Endothelial cell of umbilical vein (primary cell): ENCODE results near the gene PMVK. TPM values are rescaled to one million over a fixed set of nuclear protein-coding genes. Genes with fewer than 3 reads are reported as not detected.

Experiments used
- BruUV-seq: library from RNA; stranded (reverse); fragments of 400-500 nt; replicated peaks from 2 replicates; lab custom pipeline; 2021; lab: Mats Ljungman, UMichigan
- CTCF ChIA-PET: fragments of 300-600, 350-600 bp; sonication (Branson Sonifier 250); formaldehyde crosslinking; loops from one replicate; lab custom pipeline; 2021; ENCODE audit warnings: antibody characterized with exemption, inconsistent platforms; lab: Charles Lee
- POLR2A ChIA-PET: fragments of 300-600, 350-600 bp; sonication (Branson Sonifier 250); formaldehyde crosslinking; loops from one replicate; lab custom pipeline; 2021; ENCODE audit warnings: antibody characterized with exemption, inconsistent platforms; lab: Charles Lee
- DNase-seq: peaks from one replicate; pipeline ENCODE4 v3.0.0-alpha.2; 2011; ENCODE audit warnings: low read depth, low spot score
- FAIRE-seq: peaks from 2 replicates; lab custom pipeline; 2011; peaks lifted over from hg19 to GRCh38; lab: Jason Lieb, UNC
- H2AFZ ChIP-seq: 2 replicates; pipeline ENCODE4 v1.6.0; 2012; ENCODE audit warnings: low read depth, low read length, control low read depth, inconsistent platforms
- H3K27ac ChIP-seq: 2 replicates; pipeline ENCODE4 v1.5.1; 2011; ENCODE audit warnings: low read depth, mild to moderate bottlenecking, control low read depth, low read length, moderate library complexity; ENCODE audit not compliant: insufficient read depth
- H3K27me3 ChIP-seq, 2 experiments: 2 replicates each; pipeline versions ENCODE4 v1.6.0 to v1.6.1; 2011; ENCODE audit warnings: low read length in 2 of 2, mixed read lengths in 1 of 2; ENCODE audit not compliant: control insufficient read depth in 2 of 2, insufficient read depth in 2 of 2
- H3K36me3 ChIP-seq, 2 experiments: 2 replicates in 1 of 2; 3 replicates in 1 of 2; pipeline ENCODE4 v1.5.1; 2011; ENCODE audit warnings: low read length in 2 of 2, mild to moderate bottlenecking in 1 of 2, moderate library complexity in 1 of 2; ENCODE audit not compliant: control insufficient read depth in 2 of 2, insufficient read depth in 2 of 2; ENCODE audit errors: extremely low read depth in 1 of 2
- H3K4me1 ChIP-seq: 3 replicates; pipeline ENCODE4 v1.5.1; 2011; ENCODE audit warnings: mild to moderate bottlenecking, low read length; ENCODE audit not compliant: control insufficient read depth, insufficient read depth; ENCODE audit errors: extremely low read depth
- H3K4me2 ChIP-seq: 2 replicates; pipeline ENCODE4 v1.6.1; 2011; ENCODE audit warnings: low read length, control low read depth, mixed read lengths; ENCODE audit not compliant: insufficient read depth
- H3K4me3 ChIP-seq, 3 experiments: fragments of 200-600 bp in 1 of 3; sonication (generic), shearing (Covaris generic) in 1 of 3; replicated peaks in 1 of 3; 2 replicates each; pipeline ENCODE4 v1.5.1; 2011 to 2016; ENCODE audit warnings: control low read depth in 3 of 3, low read length in 3 of 3, mild to moderate bottlenecking in 2 of 3, inconsistent platforms in 1 of 3, low read depth in 1 of 3, moderate library complexity in 1 of 3; ENCODE audit not compliant: insufficient read depth in 1 of 3
- H3K79me2 ChIP-seq: 2 replicates; pipeline ENCODE4 v1.6.0; 2012; ENCODE audit warnings: low read length, inconsistent platforms; ENCODE audit not compliant: control insufficient read depth, insufficient read depth
- H3K9ac ChIP-seq: replicated peaks from 2 replicates; pipeline ENCODE3; 2011; ENCODE audit warnings: low read length, control low read depth; ENCODE audit not compliant: insufficient read depth; ENCODE audit errors: extremely low read depth
- H3K9me1 ChIP-seq: replicated peaks from 3 replicates; pipeline ENCODE4 v1.6.0; 2011; ENCODE audit warnings: mild to moderate bottlenecking, low read length; ENCODE audit not compliant: control insufficient read depth, insufficient read depth; ENCODE audit errors: extremely low read depth
- H3K9me3 ChIP-seq: replicated peaks from 2 replicates; pipeline ENCODE4 v1.5.1; 2012; ENCODE audit warnings: low read length, inconsistent platforms; ENCODE audit not compliant: control insufficient read depth, insufficient read depth
- H4K20me1 ChIP-seq: replicated peaks from 2 replicates; pipeline ENCODE3; 2011; ENCODE audit warnings: mild to moderate bottlenecking, low read length; ENCODE audit not compliant: control insufficient read depth, insufficient read depth; ENCODE audit errors: extremely low read depth
- CTCF ChIP-seq, 2 donors: IDR thresholded peaks; 1 replicate in 1 of 2; 2 replicates in 1 of 2; pipeline ENCODE4 v1.5.1; 2011; ENCODE audit warnings: low read length in 2 of 2, mild to moderate bottlenecking in 2 of 2, moderate library complexity in 2 of 2, control low read depth in 1 of 2, inconsistent platforms in 1 of 2, low read depth in 1 of 2; ENCODE audit not compliant: insufficient read depth in 1 of 2; ENCODE audit errors: extremely low read depth in 1 of 2
- EZH2 ChIP-seq: IDR thresholded peaks from 2 replicates; pipeline ENCODE4 v1.6.1; 2012; ENCODE audit warnings: borderline replicate concordance, low read depth, mild to moderate bottlenecking, moderate library complexity, low read length, inconsistent platforms; ENCODE audit not compliant: severe bottlenecking
- FOS ChIP-seq: IDR thresholded peaks from 2 replicates; pipeline ENCODE4 v1.6.1; 2011; ENCODE audit warnings: mild to moderate bottlenecking, low read length, moderate library complexity, borderline replicate concordance; ENCODE audit not compliant: insufficient read depth
- GATA2 ChIP-seq: IDR thresholded peaks from 2 replicates; pipeline ENCODE4 v1.7.0; 2011; ENCODE audit warnings: low read depth, mild to moderate bottlenecking, moderate library complexity, mixed read lengths, low read length; ENCODE audit not compliant: insufficient read length, insufficient read depth
- JUN ChIP-seq: IDR thresholded peaks from 2 replicates; pipeline ENCODE4 v1.6.1; 2011; ENCODE audit warnings: borderline replicate concordance, low read depth; ENCODE audit not compliant: insufficient read length, insufficient read depth
- MAX ChIP-seq: IDR thresholded peaks from 2 replicates; pipeline ENCODE4 v1.6.1; 2011; ENCODE audit not compliant: insufficient read depth, insufficient read length
- MYC ChIP-seq: IDR thresholded peaks from one replicate; pipeline ENCODE4 v1.6.1; 2011; ENCODE audit warnings: mild to moderate bottlenecking, low read depth, low read length
- POLR2A ChIP-seq: IDR thresholded peaks from 2 replicates; pipeline ENCODE4 v1.6.1; 2012; ENCODE audit warnings: low read depth, mild to moderate bottlenecking, control low read depth, low read length
- POLR2AphosphoS5 ChIP-seq: IDR thresholded peaks from 2 replicates; pipeline ENCODE4 v1.6.1; 2012; ENCODE audit warnings: low read depth, mild to moderate bottlenecking, control low read depth, low read length, moderate library complexity; ENCODE audit not compliant: insufficient read depth
- dilution Hi-C: fragments of 300-500 bp; cut with MboI; formaldehyde crosslinking; loops from one replicate; pipeline ENCODE4 v1.15.0; 2019; ENCODE audit warnings: low sequenced_read_pairs; ENCODE audit not compliant: extremely low pct_ligation_motif_present
- intact Hi-C: fragments of 100-400 bp; cut with micrococcal nuclease; formaldehyde crosslinking; loops from one replicate; pipeline ENCODE4 v1.10.0; 2022
- polyA plus RNA-seq, 4 experiments: library from polyadenylated mRNA; depleted of rRNA in 3 of 4; stranded (reverse) in 3 of 4; unstranded in 1 of 4; fragments of >200 nt; gene quantifications; 2 replicates each; pipeline versions ENCODE4 v1.2.1 to v1.2.3, GENCODE V29; 2011 to 2012; ENCODE audit warnings: missing spikeins in 1 of 4
- total RNA-seq: library from RNA; stranded (reverse); gene quantifications from 2 replicates; pipeline ENCODE4 v1.2.3, GENCODE V29; 2021

PMVK gene
- total and polyA plus RNA-seq, 2 donors (not counting 3 experiments of a cell fraction or from before 2014, with no cell fraction given) = 22.6 to 32.7 TPM

GRCh38 chr1:154959426-154959780 lies 22.9 kb upstream of the PMVK start:
- no TSS peak for BruUV-seq
- intact Hi-C loops (no loop called here), dilution Hi-C loops (no loop called here)
- CTCF ChIA-PET = no interaction called here
- POLR2A ChIA-PET = interaction anchor here (2.6 kb wide), 1 partner anchor 14 kb away, joined by 24 read pairs; no protein-coding TSS in a partner anchor
- no peak for DNase-seq
- no peaks in the 10 kb centered on the region for H4K20me1 ChIP-seq
- no peaks in the 10 kb centered on the region for H3K9me3 ChIP-seq
- no peak overlapping the region for H3K4me2 ChIP-seq
- no peak overlapping the region for H3K9ac ChIP-seq
- peaks cover 1 to 21% of the 10 kb centered on the region in 2 experiments for H3K36me3 ChIP-seq
- H3K4me1 ChIP-seq = peaks cover 33% of the 10 kb centered on the region
- peaks cover 9% of the 10 kb centered on the region for H3K79me2 ChIP-seq
- FAIRE-seq = no peak
- H3K27me3 ChIP-seq = no peaks in the 10 kb centered on the region
- H3K4me3 ChIP-seq = no peak overlapping the region
- TF ChIP-seq POLR2A (no peak), MYC (no peak), CTCF (IDR thresholded peaks at IDR 0.05; ENCODE audit: extremely low read depth in 1 of 2, insufficient read depth in 1 of 2, low read depth in 1 of 2, low read length in 2 of 2) (no peak), POLR2AphosphoS5 (no peak), EZH2 (no peak), MAX (no peak), FOS (no peak), JUN (no peak), GATA2 (no peak)
- H3K27ac ChIP-seq = no peak overlapping the region
- H3K9me1 ChIP-seq = no peaks in the 10 kb centered on the region
- H2AFZ ChIP-seq = no peak overlapping the region
